B cell (primary cell): ENCODE measurements around the gene ZNF609. TPM values are rescaled to one million over a fixed set of nuclear protein-coding genes. Genes with fewer than 3 reads are reported as not detected.

Experiments used
- ATAC-seq: fragments of 200-7000 bp; cut with Tn5 transposase; one replicate; pipeline ENCODE4 v1.10.0; 2021; ENCODE audit warnings: low read depth, mild to moderate bottlenecking, moderate number of reproducible peaks, moderate library complexity
- CTCF ChIA-PET: fragments of 350-600 bp; sonication (Branson Sonifier 250); formaldehyde crosslinking; loops from one replicate; lab custom pipeline; 2021; ENCODE audit warnings: antibody characterized with exemption, inconsistent platforms; lab: Charles Lee
- POLR2A ChIA-PET: fragments of 350-600 bp; sonication (Branson Sonifier 250); formaldehyde crosslinking; loops from one replicate; lab custom pipeline; 2021; ENCODE audit warnings: antibody characterized with exemption; lab: Charles Lee
- DNase-seq: peaks from one replicate; pipeline ENCODE4 v3.0.0; 2013
- H2AFZ ChIP-seq: 2 replicates; pipeline ENCODE4 v1.6.1; 2012; ENCODE audit warnings: mild to moderate bottlenecking, low read depth, low read length; ENCODE audit not compliant: insufficient read depth, poor library complexity, severe bottlenecking
- H3K27ac ChIP-seq, 2 donors: 1 replicate in 1 of 2; 2 replicates in 1 of 2; pipeline ENCODE4 v1.5.1; 2012 to 2013; ENCODE audit warnings: low read length in 2 of 2, mild to moderate bottlenecking in 2 of 2, moderate library complexity in 1 of 2
- H3K27me3 ChIP-seq, 4 experiments: fragments of 200-600 bp in 1 of 4; sonication (generic) in 1 of 4; replicated peaks in 1 of 4; 1 replicate in 2 of 4; 2 replicates in 2 of 4; pipeline versions ENCODE4 v1.6.1 to v1.7.0; 2013 to 2016; ENCODE audit warnings: low read length in 3 of 4, mild to moderate bottlenecking in 2 of 4, mixed read lengths in 1 of 4, moderate library complexity in 1 of 4; ENCODE audit not compliant: insufficient read depth in 4 of 4, control insufficient read depth in 3 of 4; ENCODE audit errors: control extremely low read depth in 1 of 4
- H3K36me3 ChIP-seq, 2 experiments: replicated peaks in 1 of 2; 1 replicate in 1 of 2; 2 replicates in 1 of 2; pipeline versions ENCODE4 v1.6.1 to v1.7.1; 2013; ENCODE audit warnings: low read length in 1 of 2; ENCODE audit not compliant: insufficient read depth in 2 of 2, control insufficient read depth in 1 of 2; ENCODE audit errors: control extremely low read depth in 1 of 2, extremely low read depth in 1 of 2
- H3K4me1 ChIP-seq, 2 donors: fragments of 200-600 bp in 1 of 2; sonication (generic) in 1 of 2; 1 replicate in 1 of 2; 2 replicates in 1 of 2; pipeline versions ENCODE4 v1.5.1 to v1.6.1; 2013 to 2017; ENCODE audit warnings: low read length in 2 of 2; ENCODE audit not compliant: control insufficient read depth in 2 of 2, insufficient read depth in 2 of 2
- H3K4me2 ChIP-seq: replicated peaks from 2 replicates; pipeline ENCODE3; 2012; ENCODE audit warnings: mild to moderate bottlenecking, low read depth, low read length; ENCODE audit not compliant: poor library complexity, severe bottlenecking
- H3K4me3 ChIP-seq, 5 experiments: fragments of 200-600 bp in 1 of 5; sonication (generic) in 1 of 5; 1 replicate in 3 of 5; 2 replicates in 2 of 5; pipeline versions ENCODE4 v1.5.1 to v1.7.0; 2011 to 2016; ENCODE audit warnings: low read length in 4 of 5, mild to moderate bottlenecking in 4 of 5, low read depth in 2 of 5, control low read depth in 1 of 5, moderate library complexity in 1 of 5; ENCODE audit not compliant: insufficient read depth in 1 of 5; ENCODE audit errors: control extremely low read depth in 1 of 5, extremely low read depth in 1 of 5
- H3K79me2 ChIP-seq: fragments of 200-600 bp; sonication (generic); one replicate; pipeline ENCODE4 v1.6.0; 2016; ENCODE audit warnings: low read length; ENCODE audit not compliant: control insufficient read depth, insufficient read depth
- H3K9ac ChIP-seq: fragments of 200-600 bp; sonication (generic); 2 replicates; pipeline ENCODE4 v1.6.1; 2017; ENCODE audit warnings: mild to moderate bottlenecking, low read length, moderate library complexity
- H3K9me3 ChIP-seq, 3 donors: one replicate each; pipeline versions ENCODE4 v1.6.1 to v1.7.1; 2013; ENCODE audit warnings: low read length in 2 of 3; ENCODE audit not compliant: control insufficient read depth in 2 of 3, insufficient read depth in 1 of 3; ENCODE audit errors: control extremely low read depth in 1 of 3
- H4K20me1 ChIP-seq: 2 replicates; pipeline ENCODE4 v1.6.0; 2012; ENCODE audit warnings: mild to moderate bottlenecking, low read length; ENCODE audit not compliant: insufficient read depth, control insufficient read depth, poor library complexity, severe bottlenecking
- H3K27ac Mint-ChIP-seq: one replicate; pipeline ENCODE4 v1.8.0; 2021; ENCODE audit warnings: mixed read lengths
- H3K27me3 Mint-ChIP-seq: one replicate; pipeline ENCODE4 v1.8.0; 2021; ENCODE audit warnings: mixed read lengths
- H3K4me1 Mint-ChIP-seq: one replicate; pipeline ENCODE4 v1.8.0; 2021; ENCODE audit warnings: mixed read lengths
- H3K4me3 Mint-ChIP-seq: one replicate; pipeline ENCODE4 v1.8.0; 2021; ENCODE audit warnings: mixed read lengths
- H3K9me3 Mint-ChIP-seq: one replicate; pipeline ENCODE4 v1.8.0; 2022; ENCODE audit warnings: mixed read lengths; ENCODE audit not compliant: insufficient read depth
- CTCF ChIP-seq: fragments of 200-600 bp; IDR thresholded peaks from one replicate; pipeline ENCODE4 v1.8.0; 2022; ENCODE audit warnings: antibody characterized with exemption, mild to moderate bottlenecking
- EZH2 ChIP-seq: IDR thresholded peaks from 2 replicates; pipeline ENCODE4 v1.6.1; 2012; ENCODE audit warnings: borderline replicate concordance, low read depth, mild to moderate bottlenecking, moderate library complexity, low read length; ENCODE audit not compliant: insufficient read depth, poor library complexity, severe bottlenecking
- WGBS: methylation state at CpG from one replicate; pipeline ENCODE4 v1.1.5; 2013; ENCODE audit warnings: missing lambda C conversion rate; ENCODE audit not compliant: insufficient coverage; 5-methylcytosine and 5-hydroxymethylcytosine counted together
- intact Hi-C: fragments of 100-400 bp; cut with micrococcal nuclease; formaldehyde crosslinking; loops from one replicate; pipeline ENCODE4 v1.10.0; 2022
- polyA plus RNA-seq: library from polyadenylated mRNA; depleted of rRNA; stranded (reverse); fragments of >200 nt; gene quantifications from 2 replicates; pipeline ENCODE4 v1.2.3, GENCODE V29; 2012
- total RNA-seq, 2 donors: library from RNA; stranded (reverse); fragments of 120-200 nt in 1 of 2; gene quantifications; 1 replicate in 1 of 2; 2 replicates in 1 of 2; pipeline versions ENCODE4 v1.2.3 to v1.2.4, GENCODE V29; 2013 to 2022

Gene ZNF609
- total and polyA plus RNA-seq, 2 donors (not counting 1 experiment from before 2014, with no cell fraction given): 5.8 to 32.9 TPM

- no peaks in the 10 kb centered on the region for H3K4me1 Mint-ChIP-seq
- no peak overlapping the region for H3K27ac Mint-ChIP-seq
- H3K4me3 Mint-ChIP-seq: no peak overlapping the region
- Histone ChIP-seq H3K36me3 (peaks cover 2 to 58% of the 10 kb centered on the region in 2 experiments), H3K4me3 (no peak overlapping the region), H4K20me1 (no peaks in the 10 kb centered on the region), H3K9ac (no peak overlapping the region), H3K79me2 (no peaks in the 10 kb centered on the region), H3K27ac (no peak overlapping the region), H2AFZ (no peak overlapping the region), H3K4me1 (no peaks in the 10 kb centered on the region), H3K9me3 (no peaks in the 10 kb centered on the region), H3K27me3 (no peaks in the 10 kb centered on the region), H3K4me2 (no peak overlapping the region)
- H3K27me3 Mint-ChIP-seq: no peaks in the 10 kb centered on the region
- H3K9me3 Mint-ChIP-seq: no peaks in the 10 kb centered on the region
- no peak for TF ChIP-seq EZH2
- no peak for TF ChIP-seq CTCF
- 100% methylated on average over 1 of the region's 2 CpGs for WGBS
- ChIA-PET CTCF (interaction anchor here (0.7 kb wide), 1 partner anchor 542 kb away, joined by 5 read pairs; no protein-coding TSS in a partner anchor), POLR2A (interaction anchor here (0.7 kb wide), 1 partner anchor 590 kb away, joined by 3 read pairs; no protein-coding TSS in a partner anchor)
- intact Hi-C loops: no loop called here
- DNase-seq (no peak), ATAC-seq (no peak)
These were observed 48.2 kb upstream of the ZNF609 start for GRCh38 chr15:64412216-64412615.

GRCh38 chr15:64422697-64423096, 37.7 kb upstream of the ZNF609 start:
- intact Hi-C loops: no loop called here
- Histone ChIP-seq H3K4me1 (no peaks in the 10 kb centered on the region), H3K27ac (no peak overlapping the region), H3K4me3 (no peak overlapping the region), H2AFZ (no peak overlapping the region), H3K36me3 (peaks cover 15 to 61% of the 10 kb centered on the region in 2 experiments), H3K79me2 (no peaks in the 10 kb centered on the region), H3K9ac (no peak overlapping the region), H3K9me3 (no peaks in the 10 kb centered on the region), H4K20me1 (no peaks in the 10 kb centered on the region), H3K27me3 (no peaks in the 10 kb centered on the region), H3K4me2 (no peak overlapping the region)
- Mint-ChIP-seq H3K4me3 (no peak overlapping the region), H3K27me3 (no peaks in the 10 kb centered on the region), H3K9me3 (no peaks in the 10 kb centered on the region), H3K4me1 (peaks cover 9% of the 10 kb centered on the region), H3K27ac (no peak overlapping the region)
- TF ChIP-seq EZH2 (no peak), CTCF (no peak)
- ChIA-PET POLR2A (no interaction called here), CTCF (no interaction called here)
- DNase-seq (no peak), ATAC-seq (no peak)
- WGBS: no CpG with 5 or more reads among the region's 2 CpGs
